K562 (cell line): Measurements from ENCODE around the gene KNDC1. TPM values are rescaled to one million over a fixed set of nuclear protein-coding genes. Genes with fewer than 3 reads are reported as not detected.

Experiments
- ATAC-seq: fragments of 200-7000 bp; cut with Tn5 transposase; 3 replicates; pipeline ENCODE4 v1.9.1; 2020; ENCODE audit warnings: moderate library complexity
- BruUV-seq: library from RNA; stranded (reverse); fragments of 400-500 nt; replicated peaks from 2 replicates; lab custom pipeline; 2021; lab: Mats Ljungman, UMichigan
- CTCF ChIA-PET: fragments of 300-600 bp; formaldehyde crosslinking; extraction: SDS; loops from one replicate; lab custom pipeline; 2021; ENCODE audit warnings: low intra/inter-chr PET ratio; lab: Yijun Ruan, JAX
- POLR2A ChIA-PET: fragments of 300-600, 350-650 bp; sonication (Branson Sonifier 250); formaldehyde crosslinking; extraction: SDS; loops from one replicate; lab custom pipeline; 2021; ENCODE audit warnings: antibody characterized with exemption, inconsistent platforms; lab: Yijun Ruan, JAX
- DNase-seq, 4 experiments: peaks; one replicate each; pipeline versions ENCODE4 v3.0.0 to v3.0.0-alpha.2; 2011 to 2018; ENCODE audit warnings: low spot score in 3 of 4, mixed read lengths in 3 of 4; ENCODE audit errors: extremely low read depth in 1 of 4
- FAIRE-seq: peaks from 2 replicates; lab custom pipeline; 2011; peaks lifted over from hg19 to GRCh38; lab: Jason Lieb, UNC
- H2AFZ ChIP-seq: 2 replicates; pipeline ENCODE4 v1.6.0; 2011; ENCODE audit warnings: low read depth, low read length, control low read depth, inconsistent platforms
- H3K27ac ChIP-seq: fragments of 200-600 bp; 3 replicates; pipeline ENCODE4 v1.8.0; 2011; ENCODE audit warnings: low read depth, mild to moderate bottlenecking, control low read depth, inconsistent platforms, low read length, moderate library complexity, mixed read lengths; ENCODE audit errors: extremely low read depth
- H3K27me3 ChIP-seq, 2 experiments: fragments of 300-600 bp in 1 of 2; 2 replicates in 1 of 2; 3 replicates in 1 of 2; pipeline versions ENCODE4 v1.6.0 to v1.8.0; 2011; ENCODE audit warnings: inconsistent platforms in 2 of 2, low read length in 2 of 2, mild to moderate bottlenecking in 1 of 2, mixed read lengths in 1 of 2, moderate library complexity in 1 of 2; ENCODE audit not compliant: control insufficient read depth in 2 of 2, insufficient read depth in 2 of 2
- H3K36me3 ChIP-seq: fragments of 300-600 bp; 3 replicates; pipeline ENCODE4 v1.8.0; 2011; ENCODE audit warnings: mild to moderate bottlenecking, low read length, inconsistent platforms; ENCODE audit not compliant: control insufficient read depth, insufficient read depth
- H3K4me1 ChIP-seq, 2 experiments: fragments of 200-600 bp in 1 of 2; replicated peaks in 1 of 2; 2 replicates in 1 of 2; 3 replicates in 1 of 2; pipeline versions ENCODE4 v1.5.1 to v1.8.0; 2011; ENCODE audit warnings: inconsistent platforms in 2 of 2, low read length in 2 of 2, mild to moderate bottlenecking in 1 of 2, mixed read lengths in 1 of 2, moderate library complexity in 1 of 2; ENCODE audit not compliant: control insufficient read depth in 2 of 2, insufficient read depth in 2 of 2
- H3K4me2 ChIP-seq: 2 replicates; pipeline ENCODE4 v1.6.1; 2011; ENCODE audit warnings: low read length, control low read depth, inconsistent platforms, mixed read lengths; ENCODE audit not compliant: insufficient read depth
- H3K4me3 ChIP-seq: fragments of 200-600 bp; sonication (generic), shearing (Covaris generic); 2 replicates; pipeline ENCODE4 v1.5.1; 2016; ENCODE audit warnings: control low read depth, inconsistent platforms
- H3K79me2 ChIP-seq: fragments of 200-600 bp; 3 replicates; pipeline ENCODE4 v1.8.0; 2011; ENCODE audit warnings: low read length, inconsistent platforms; ENCODE audit not compliant: control insufficient read depth, insufficient read depth
- H3K9ac ChIP-seq, 2 experiments: 2 replicates each; pipeline versions ENCODE4 v1.6.0 to v1.6.1; 2011; ENCODE audit warnings: low read depth in 2 of 2, low read length in 2 of 2, control low read depth in 1 of 2, inconsistent platforms in 1 of 2, mild to moderate bottlenecking in 1 of 2, mixed read lengths in 1 of 2; ENCODE audit not compliant: insufficient read depth in 1 of 2
- H3K9me1 ChIP-seq: one replicate; pipeline ENCODE4 v1.6.0; 2011; ENCODE audit warnings: inconsistent platforms, mild to moderate bottlenecking, low read length, moderate library complexity; ENCODE audit not compliant: control insufficient read depth, insufficient read depth
- H3K9me3 ChIP-seq: replicated peaks from 2 replicates; pipeline ENCODE4 v1.5.1; 2011; ENCODE audit warnings: low read depth, low read length, inconsistent platforms; ENCODE audit not compliant: control insufficient read depth, insufficient read depth
- H4K20me1 ChIP-seq: replicated peaks from 2 replicates; pipeline ENCODE4 v1.6.1; 2011; ENCODE audit warnings: low read length, inconsistent platforms, mixed read lengths; ENCODE audit not compliant: control insufficient read depth, insufficient read depth
- BRCA1 ChIP-seq, 2 experiments: fragments of 450-650 bp in 1 of 2; sonication (generic) in 1 of 2; formaldehyde crosslinking in 1 of 2; IDR thresholded peaks; 2 replicates each; pipeline versions ENCODE4 v1.5.0 to v1.6.1; 2017 to 2020; ENCODE audit warnings: mild to moderate bottlenecking in 1 of 2, missing genetic modification reagents in 1 of 2
- BRF1 ChIP-seq: IDR thresholded peaks from 3 replicates; pipeline ENCODE4 v1.6.1; 2011; ENCODE audit warnings: borderline replicate concordance, mild to moderate bottlenecking; ENCODE audit not compliant: insufficient read length; ENCODE audit errors: extremely low read depth
- CHCHD3 ChIP-seq: fragments of 250-450 bp; sonication (Bioruptor Pico); IDR thresholded peaks from 2 replicates; pipeline ENCODE4 v2.1.2; 2022; ENCODE audit warnings: mild to moderate bottlenecking
- GTF2E2 ChIP-seq: fragments of 200-800 bp; sonication (Bioruptor generic); IDR thresholded peaks from 2 replicates; pipeline ENCODE4 v1.6.1; 2016; ENCODE audit warnings: missing genetic modification characterization, missing compliant biosample characterization
- THRAP3 ChIP-seq: fragments of 450-650 bp; IDR thresholded peaks from 2 replicates; pipeline ENCODE4 v1.6.1; 2016; ENCODE audit warnings: mild to moderate bottlenecking, inconsistent platforms, borderline replicate concordance
- ZBTB9 ChIP-seq: fragments of 450-650 bp; formaldehyde crosslinking; IDR thresholded peaks from 2 replicates; pipeline ENCODE4 v1.4.0; 2020; ENCODE audit warnings: mild to moderate bottlenecking, moderate library complexity
- ZNF3 ChIP-seq: fragments of 250-450 bp; sonication (Bioruptor Pico); IDR thresholded peaks from 2 replicates; pipeline ENCODE4 v1.5.0; 2021; ENCODE audit warnings: mild to moderate bottlenecking, moderate library complexity
- ZNF780A ChIP-seq: fragments of 250-450 bp; sonication (Bioruptor Pico); IDR thresholded peaks from 2 replicates; pipeline ENCODE4 v1.5.0; 2021; ENCODE audit warnings: mild to moderate bottlenecking
- WGBS: fragments of 100-300 bp; shearing (Covaris generic); methylation state at CpG from one replicate; pipeline ENCODE4 v1.1.6; 2016; ENCODE audit warnings: low coverage, mixed read lengths; ENCODE audit not compliant: insufficient coverage; ENCODE audit errors: missing lambda C conversion rate; 5-methylcytosine and 5-hydroxymethylcytosine counted together
- in situ Hi-C: fragments of 300-500 bp; cut with MboI; formaldehyde crosslinking; loops from 4 replicates; pipeline ENCODE4 v1.15.0; 2018; ENCODE audit warnings: inconsistent platforms, mixed read lengths
- intact Hi-C: fragments of 100-400 bp; cut with micrococcal nuclease; formaldehyde crosslinking; loops from 2 replicates; pipeline ENCODE4 v1.14.2; 2022
- polyA plus RNA-seq, 8 experiments: library from polyadenylated mRNA; depleted of rRNA in 4 of 8; stranded (reverse) in 5 of 8; unstranded in 3 of 8; fragments of >200 nt; fragmentation: Nextera tagmentation in 2 of 8; fragmentation: Illumina TruSeq in 1 of 8; extraction: Ambion mirVana in 2 of 8; extraction: Trizol in 1 of 8; gene quantifications; 2 replicates each; pipeline versions ENCODE4 v1.2.1 to v1.2.3, GENCODE V29; 2011 to 2014; ENCODE audit warnings: inconsistent platforms in 1 of 8, missing spikeins in 1 of 8
- total RNA-seq, 7 experiments: library from RNA; depleted of rRNA in 6 of 7; stranded (reverse); fragments of >200 nt in 6 of 7; fragmentation: Illumina TruSeq in 2 of 7; extraction: Trizol in 2 of 7; gene quantifications; 2 replicates each; pipeline versions ENCODE4 v1.2.1 to v1.2.3, GENCODE V29; 2011 to 2021; ENCODE audit warnings: low replicate concordance in 1 of 7

The KNDC1 gene
- total and polyA plus RNA-seq, 9 of the 15 experiments (the other 6 are each of a cell fraction or from before 2014, with no cell fraction given): 0.07 to 0.26 (median 0.11) TPM; not detected in 6

- no peaks in the 10 kb centered on the region for H3K9me1 ChIP-seq
- POLR2A ChIA-PET: no interaction called here
- H3K4me3 ChIP-seq: no peak overlapping the region
- TF ChIP-seq ZBTB9 (CRISPR knock-in tag) (no peak), THRAP3 (no peak), ZNF3 (CRISPR knock-in tag) (no peak), ZNF780A (CRISPR knock-in tag) (no peak), GTF2E2 (tag) (no peak), BRF1 (no peak), BRCA1 (IDR thresholded peaks at IDR 0.05) (no peak), BRCA1 (CRISPR knock-in tag; IDR thresholded peaks at IDR 0.05) (no peak), CHCHD3 (no peak)
- TF ChIP-seq, all 486 proteins: peak for 0
- WGBS: 11% methylated on average over 30 of the region's 38 CpGs
- BruUV-seq: no TSS peak
- intact Hi-C loops (no loop called here), in situ Hi-C loops (no loop called here)
- H3K27ac ChIP-seq: no peak overlapping the region
- H2AFZ ChIP-seq: no peak overlapping the region
- DNase-seq: no peak
- H3K9me3 ChIP-seq: no peaks in the 10 kb centered on the region
- no peak for FAIRE-seq
- no peak for ATAC-seq
- H3K9ac ChIP-seq: no peak overlapping the region
- H3K79me2 ChIP-seq: no peaks in the 10 kb centered on the region
- peaks cover 2 to 42% of the 10 kb centered on the region in 2 experiments; a peak in 4 of 5 replicates for H3K27me3 ChIP-seq
- CTCF ChIA-PET: no interaction called here
- peaks cover 0 to 23% of the 10 kb centered on the region in 2 experiments; a peak in 2 of 5 replicates for H3K4me1 ChIP-seq
- no peak overlapping the region for H3K4me2 ChIP-seq
- H3K36me3 ChIP-seq: no peaks in the 10 kb centered on the region
- H4K20me1 ChIP-seq: peaks cover 3% of the 10 kb centered on the region; the same call in 1 of the 2 replicates
Measured at GRCh38 chr10:133187091-133187905, 27.3 kb downstream of the KNDC1 start.
